HG03025 (cell line): ENCODE results near the gene TADA2A.
"Not testable (repeated sequence)": the region's sequence is repeated elsewhere in the genome, so short reads cannot be mapped to it uniquely, and the experiment has no call there.

ENCODE experiments used
- ATAC-seq: cut with Tn5 transposase; IDR thresholded peaks from one replicate; pipeline ENCODE4 v1.9.1; 2021; ENCODE audit warnings: mild to moderate bottlenecking, moderate library complexity; ENCODE audit not compliant: unreplicated experiment, low FRiP score

The TADA2A gene

DNA sequence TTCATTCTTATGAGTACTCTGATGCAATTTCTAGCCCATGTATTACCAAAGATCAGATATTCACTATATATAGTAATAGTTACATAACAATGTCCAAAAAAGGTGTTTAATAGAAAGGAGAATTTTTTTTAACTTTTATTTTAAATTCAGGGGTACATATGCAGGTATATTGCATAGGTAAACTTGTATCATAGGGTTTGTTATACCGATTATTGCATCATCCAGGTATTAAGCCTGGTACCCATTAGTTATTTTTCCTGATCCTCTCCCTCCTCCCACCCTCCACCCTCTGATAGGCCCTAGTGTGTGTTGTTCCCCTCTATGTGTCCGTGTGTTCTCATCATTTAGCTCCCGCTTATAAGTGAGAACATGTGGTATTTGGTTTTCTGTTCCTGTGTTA lies 51.1 kb downstream of the TADA2A start:
- ATAC-seq: not testable (repeated sequence)

DNA sequence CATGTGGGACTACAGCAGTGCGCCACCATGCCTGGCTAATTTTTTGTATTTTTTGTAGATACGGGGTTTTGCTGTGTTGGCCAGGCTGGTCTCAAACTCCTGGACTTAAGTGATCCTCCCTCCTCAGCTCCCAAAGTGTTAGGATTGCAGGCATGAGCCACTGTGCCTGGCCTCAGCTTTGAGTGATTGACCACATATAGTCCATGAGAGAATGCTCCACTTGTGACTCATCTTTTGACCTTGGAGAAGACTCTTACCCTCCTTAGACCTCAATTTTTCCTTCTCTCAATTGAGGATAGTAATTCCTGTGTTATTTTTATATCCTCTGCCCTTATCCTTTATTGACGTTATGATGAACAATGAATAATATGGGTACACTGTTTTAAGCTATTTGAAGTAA lies 52.1 kb downstream of the TADA2A start:
- no peak for ATAC-seq

DNA sequence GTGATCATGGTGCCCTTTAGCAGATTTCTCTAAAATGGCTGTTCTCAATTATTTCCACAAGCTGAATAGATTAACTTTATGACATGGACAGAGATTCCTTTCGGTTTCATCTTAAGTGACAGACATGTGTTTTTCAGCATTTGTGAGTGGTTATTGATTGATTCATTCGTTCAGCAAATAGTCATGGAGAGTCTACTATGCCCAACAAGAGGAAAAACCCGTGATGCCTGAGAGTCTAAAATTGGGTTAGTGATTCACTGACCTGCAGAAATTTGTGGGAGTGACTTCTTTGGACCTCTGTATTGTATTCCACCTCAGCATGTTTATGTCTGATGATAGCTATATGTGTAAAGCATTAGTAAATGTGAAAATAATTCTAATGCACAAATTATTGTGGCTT lies 55.0 kb downstream of the TADA2A start:
- no peak for ATAC-seq

DNA sequence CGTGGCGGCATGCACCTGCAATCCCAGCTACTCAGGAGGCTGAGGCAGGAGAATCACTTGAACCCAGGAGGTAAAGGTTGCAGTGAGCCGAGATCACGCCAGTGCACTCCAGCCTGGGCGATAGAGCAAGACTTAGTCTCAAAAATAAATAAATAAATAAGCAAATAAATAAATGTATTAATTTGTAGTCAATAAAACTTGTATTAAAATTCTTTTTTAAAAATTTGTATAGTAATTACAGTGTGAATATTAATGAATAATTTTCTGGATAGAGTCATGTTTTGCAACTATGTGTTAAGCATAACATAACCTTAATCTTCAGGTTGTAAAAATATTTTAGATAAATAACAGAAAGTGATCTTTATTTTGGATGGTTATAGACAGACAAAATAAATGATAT lies 55.8 kb downstream of the TADA2A start:
- ATAC-seq: no peak

DNA sequence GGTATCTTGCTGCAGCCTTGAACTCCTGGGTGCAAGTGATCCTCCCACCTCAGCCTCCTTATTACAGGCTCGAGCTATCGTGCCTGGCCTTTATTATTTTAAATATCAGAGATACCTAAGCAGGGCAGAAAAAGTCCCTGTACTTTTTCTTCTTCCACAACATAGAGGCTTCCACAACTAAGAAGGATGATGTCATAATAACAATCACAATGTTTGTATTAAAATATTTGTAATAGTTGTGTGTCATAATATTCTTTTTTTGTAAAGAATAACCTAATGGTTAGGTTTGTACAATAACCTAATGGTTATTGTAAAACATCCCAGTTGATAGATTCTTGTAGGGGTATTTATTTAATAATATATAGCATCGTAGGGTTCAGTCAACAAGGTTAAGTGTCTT lies 56.4 kb downstream of the TADA2A start:
- no peak for ATAC-seq

DNA sequence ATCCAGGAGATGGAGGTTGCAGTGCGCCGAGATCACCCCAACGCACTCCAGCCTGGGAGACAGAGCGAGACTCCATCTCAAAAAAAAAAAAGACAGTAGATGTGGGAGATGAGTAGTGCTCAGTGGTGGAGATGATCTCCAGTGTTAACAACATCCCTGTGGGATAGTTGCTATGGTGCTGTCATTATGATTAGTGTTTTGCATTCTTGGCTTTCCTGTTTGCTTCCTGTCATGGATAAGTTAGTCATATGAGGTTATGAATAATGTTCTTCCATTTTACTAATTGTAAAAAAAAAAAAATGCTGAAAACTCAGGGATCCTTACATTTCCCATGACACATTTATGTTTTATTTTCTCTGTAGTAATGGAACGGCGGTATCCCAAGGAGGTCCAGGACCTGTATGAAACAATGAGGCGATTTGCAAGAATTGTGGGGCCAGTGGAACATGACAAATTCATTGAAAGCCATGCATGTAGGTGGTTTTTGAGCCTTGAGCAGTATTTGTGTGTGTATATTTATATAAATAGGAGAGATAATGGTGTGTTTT lies 58.5 kb downstream of the TADA2A start:
- ATAC-seq: no peak

DNA sequence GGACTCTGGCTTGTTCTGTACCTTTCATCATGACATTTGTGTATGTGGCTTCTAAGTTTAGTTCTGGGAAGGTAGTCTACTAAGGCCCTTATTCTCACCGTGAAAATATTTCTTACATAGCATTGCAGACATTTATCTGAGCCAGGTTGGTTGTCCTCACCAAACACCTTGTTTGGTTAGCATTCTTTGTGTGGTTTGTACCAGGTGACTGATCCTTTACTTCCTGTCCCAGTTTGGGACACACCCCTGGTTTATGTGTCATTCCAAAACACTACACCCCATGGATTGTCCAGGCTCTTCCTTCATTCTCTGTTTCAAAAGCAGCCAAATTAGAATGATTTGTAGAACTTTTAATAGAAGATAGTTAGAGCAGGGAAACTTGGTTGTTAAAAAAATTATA lies 59.8 kb downstream of the TADA2A start:
- ATAC-seq: no peak

DNA sequence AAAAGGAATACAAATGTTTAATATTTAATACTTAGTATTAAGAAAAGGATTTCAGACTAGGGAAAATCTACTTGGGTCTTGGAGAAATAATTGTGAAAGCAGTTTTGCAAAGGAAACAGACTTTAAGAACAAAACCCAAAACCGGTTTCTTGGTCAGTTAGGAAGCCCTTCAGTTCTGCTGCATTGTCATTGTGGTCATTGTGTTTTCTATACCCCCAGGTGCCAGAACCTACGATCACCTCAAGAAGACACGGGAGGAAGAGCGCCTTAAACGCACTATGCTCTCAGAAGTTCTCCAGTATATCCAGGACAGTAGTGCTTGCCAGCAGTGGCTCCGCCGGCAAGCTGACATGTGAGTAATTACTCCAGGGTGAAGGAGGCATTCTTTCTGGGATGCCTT lies 63.5 kb downstream of the TADA2A start:
- no peak for ATAC-seq

DNA sequence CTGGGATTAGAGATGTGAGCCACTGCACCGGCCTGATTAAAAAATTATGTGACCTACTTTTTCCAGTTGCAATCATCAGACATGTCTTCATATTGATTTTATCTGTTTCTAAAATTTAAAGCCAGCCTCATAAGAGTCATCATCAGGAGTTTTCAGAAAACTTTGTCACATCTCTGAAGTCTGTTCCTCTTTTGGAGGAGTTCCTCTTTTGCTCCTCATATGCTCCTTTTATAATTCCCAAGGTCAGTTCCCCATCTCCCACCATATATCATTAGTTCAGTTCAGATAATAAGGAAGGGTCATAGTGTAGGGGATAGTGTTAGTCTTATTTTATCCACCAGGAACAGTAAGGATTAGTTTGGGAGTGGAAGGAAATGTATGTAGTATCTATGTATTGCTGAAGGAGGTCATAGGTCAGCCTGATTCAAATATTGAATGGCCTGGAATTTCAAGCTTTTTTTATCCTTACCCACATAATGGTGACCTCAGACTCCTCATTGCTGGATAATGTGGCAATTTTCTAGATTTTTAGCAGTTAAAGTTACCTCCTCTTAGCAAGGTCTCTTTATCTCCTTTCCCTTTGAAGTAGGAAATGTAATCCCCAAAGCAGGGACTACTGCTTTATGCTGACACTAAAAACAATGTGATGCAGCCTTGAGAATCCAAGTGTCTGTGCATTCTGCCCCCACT lies 69.2 kb downstream of the TADA2A start:
- ATAC-seq: no peak

DNA sequence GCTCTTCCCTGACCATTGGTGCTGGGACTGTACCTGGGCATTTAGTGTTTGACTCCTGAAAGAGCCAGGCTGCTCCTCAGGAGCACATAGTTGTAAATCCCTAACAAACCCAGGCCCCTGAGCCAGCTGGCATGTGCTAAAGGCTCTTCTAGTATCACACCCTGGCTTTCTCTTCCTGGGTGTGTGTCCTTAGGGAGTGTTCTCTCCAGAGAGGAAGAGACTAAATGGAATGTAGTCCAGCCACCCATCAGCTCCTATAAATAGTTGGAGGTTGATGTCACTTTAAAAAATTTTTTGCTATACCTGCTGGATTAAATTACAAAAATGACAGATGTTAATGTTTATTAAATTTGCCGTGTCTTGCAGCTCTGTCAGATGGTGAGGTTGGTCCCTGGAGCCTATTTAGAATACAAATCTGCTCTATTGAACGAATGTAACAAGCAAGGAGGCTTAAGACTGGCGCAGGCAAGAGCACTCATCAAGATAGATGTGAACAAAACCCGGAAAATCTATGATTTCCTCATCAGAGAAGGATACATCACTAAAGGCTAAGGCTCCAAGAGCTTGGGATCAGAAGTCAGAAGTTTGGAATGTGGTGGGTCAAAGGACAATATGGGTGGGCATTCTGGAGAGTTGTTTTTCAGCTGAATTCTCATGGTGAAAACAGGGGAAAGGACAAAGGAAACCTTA lies 69.9 kb downstream of the TADA2A start:
- ATAC-seq: no peak

DNA sequence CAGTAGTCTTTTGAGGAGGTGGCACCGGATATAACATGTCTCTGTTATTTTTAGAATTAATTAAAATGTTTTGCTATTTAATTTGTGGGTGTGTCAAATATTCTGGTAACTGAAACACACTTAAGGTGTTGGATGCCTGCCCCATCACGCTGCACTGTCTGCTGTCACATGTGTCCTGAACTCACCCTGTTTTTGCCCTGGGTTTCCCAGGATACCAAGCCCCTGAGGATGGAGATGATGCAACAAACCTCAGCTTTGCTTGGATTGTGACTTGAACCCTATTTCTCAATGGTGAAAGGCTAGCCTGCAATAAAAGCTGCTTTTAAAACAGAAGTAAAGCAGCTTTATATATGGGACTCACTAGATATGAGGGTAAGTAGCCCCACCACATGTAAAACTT lies 71.5 kb downstream of the TADA2A start:
- ATAC-seq: no peak

DNA sequence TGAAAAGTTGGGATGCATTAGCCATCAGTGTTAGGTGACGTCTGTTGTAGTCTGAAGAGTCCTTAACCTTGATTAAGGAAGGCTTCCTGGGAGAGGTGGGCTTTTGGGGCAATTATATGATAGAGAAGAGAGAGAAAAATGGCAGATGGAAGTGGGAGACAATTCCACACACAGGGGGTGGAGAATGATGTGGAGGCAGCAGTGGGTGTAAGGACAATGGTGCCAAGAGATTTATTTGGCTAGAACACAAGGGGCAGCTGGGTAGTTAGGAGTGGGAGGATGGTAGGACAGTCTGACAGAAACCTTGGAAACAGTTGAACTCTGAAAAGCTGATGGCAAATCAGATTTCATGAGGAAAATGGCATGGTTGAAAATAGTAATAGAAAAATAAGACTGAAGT lies 72.3 kb downstream of the TADA2A start:
- ATAC-seq: no peak

DNA sequence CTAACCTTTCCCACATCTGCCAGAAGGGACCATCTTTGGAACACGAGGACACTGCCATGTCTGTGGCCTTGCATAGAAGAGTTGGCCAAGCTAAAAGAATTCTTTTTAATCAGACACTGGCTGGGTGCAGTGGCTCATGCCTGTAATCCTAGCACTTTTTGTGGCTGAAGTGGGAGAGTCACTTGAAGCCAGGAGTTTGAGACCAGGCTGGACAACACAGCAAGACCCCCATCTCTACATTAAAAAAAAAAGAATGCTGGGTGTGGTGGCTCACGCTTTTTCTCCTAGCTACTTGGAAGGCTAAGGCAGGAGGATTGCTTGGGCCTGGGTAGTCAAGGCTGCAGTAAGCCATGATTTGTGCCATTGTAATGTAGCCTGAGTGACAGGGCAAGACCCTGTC lies 73.7 kb downstream of the TADA2A start:
- ATAC-seq: no peak

DNA sequence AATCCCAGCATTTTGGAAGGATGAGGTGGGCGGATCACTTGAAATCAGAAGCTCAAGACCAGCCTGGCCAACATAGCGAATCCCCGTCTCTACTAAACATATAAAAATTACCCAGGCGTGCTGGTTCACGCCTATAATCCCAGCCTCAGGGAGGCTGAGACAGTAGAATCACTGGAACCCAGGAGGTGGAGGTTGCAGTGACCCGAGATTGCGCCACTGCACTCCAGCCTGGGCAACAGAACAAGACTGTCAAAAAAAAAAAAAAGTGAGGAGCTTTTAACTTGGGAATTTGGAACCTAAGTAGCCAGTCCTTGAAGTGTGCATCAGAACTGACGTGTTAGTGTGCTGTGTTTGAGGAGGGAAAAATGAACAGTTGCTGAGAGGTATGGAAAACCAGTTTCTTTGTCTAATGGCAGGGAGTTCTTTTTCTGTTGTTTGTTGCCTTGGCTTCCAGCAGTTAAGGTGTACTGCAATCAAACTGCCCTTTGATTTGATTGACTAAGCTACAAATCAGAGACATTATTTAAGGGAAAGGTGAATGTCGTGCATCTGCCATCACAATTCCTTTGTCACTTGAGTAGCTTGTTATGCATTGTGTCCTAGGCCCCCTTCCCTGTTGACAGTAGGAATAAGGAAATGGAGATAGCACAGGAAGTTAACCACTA lies 74.4 kb downstream of the TADA2A start:
- no peak for ATAC-seq

DNA sequence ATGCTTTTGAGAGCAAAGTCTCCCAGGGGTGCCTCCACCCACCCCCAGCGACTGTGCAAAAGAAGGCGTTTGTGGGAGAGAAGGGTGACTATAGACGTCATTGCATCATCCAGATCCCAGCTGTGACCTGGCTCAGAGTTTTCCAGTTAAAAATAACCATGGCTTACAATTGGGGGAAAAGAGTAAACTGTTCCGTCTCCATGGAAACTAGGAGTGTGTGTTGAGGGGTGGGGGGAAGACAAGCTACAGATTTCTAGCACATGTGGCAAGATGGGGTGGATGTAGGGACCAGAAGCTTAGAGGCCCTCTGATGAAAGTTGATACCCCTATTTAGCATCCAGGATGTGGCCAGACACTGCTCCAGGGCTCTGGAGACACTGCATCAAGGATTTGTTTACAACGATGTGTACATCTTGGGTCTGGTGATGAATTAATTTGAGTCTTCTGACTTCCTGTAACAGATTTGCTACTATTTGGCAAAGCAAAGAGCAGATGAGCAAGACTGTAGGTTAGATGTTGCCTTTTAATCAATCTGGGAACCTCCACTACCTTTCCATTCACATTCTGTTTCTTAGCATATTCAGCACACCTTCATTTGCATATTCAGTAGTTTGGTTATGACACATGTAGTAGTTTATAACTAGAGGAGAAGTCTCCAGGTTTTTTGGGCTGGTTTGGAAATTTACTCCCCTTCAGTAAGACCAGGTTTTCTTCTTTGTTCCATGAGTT lies 76.8 kb downstream of the TADA2A start:
- no peak for ATAC-seq

DNA sequence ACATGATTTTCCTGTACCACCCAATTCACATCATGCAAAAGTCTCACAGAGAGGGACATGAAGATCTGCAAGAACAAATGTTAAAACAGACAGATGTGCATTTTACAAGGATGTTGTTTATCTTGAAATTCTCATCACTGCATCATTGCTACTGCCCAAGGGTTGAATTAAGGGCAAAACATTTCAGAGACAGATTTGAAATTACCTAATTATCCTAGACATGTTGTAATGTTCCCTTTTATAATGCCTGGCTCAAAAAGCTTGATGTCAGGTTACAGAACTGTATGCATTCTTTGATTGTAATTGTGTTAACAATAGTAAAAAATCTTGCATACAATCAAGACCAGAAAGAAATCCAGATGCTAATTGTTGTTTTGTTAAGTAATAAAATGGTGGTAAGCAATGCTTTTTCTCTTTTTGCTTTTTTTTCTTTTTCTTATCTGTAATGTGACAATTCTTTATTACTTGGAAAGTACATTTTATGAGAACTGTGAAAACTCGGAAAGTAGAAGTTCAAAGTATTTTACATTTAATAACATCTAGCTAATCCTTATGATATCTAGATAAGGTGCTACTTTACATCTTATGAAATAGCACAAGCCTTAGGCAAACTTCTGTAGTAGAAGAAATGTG lies 79.4 kb downstream of the TADA2A start:
- ATAC-seq: no peak

DNA sequence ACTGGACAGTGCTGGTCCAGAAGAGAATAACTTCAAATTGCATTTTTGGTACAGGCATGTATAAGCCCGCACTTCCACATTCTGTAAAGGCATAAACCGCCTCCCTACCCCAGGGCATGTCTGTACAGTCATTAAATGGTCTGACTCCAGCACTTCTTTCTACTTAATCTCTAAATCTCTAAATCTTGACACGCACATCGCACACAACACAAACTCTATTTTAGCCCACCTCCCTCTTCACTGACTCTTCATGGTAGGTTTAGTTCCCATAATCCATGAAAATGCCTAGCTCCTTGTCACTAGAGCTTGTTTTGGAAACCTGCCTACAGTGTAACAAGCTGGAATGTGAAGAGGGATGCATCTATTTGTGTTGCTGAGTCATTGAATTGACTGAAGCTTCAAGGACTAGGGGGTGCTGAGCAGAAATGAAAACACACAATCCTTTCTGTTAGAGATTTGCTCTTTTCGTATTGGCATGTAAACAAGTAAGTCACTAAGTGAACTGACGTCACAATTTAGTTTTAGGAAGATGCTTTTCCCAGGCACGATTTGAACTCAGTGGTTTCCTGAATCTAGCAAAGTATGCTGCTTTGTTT lies 81.4 kb downstream of the TADA2A start:
- no peak for ATAC-seq

DNA sequence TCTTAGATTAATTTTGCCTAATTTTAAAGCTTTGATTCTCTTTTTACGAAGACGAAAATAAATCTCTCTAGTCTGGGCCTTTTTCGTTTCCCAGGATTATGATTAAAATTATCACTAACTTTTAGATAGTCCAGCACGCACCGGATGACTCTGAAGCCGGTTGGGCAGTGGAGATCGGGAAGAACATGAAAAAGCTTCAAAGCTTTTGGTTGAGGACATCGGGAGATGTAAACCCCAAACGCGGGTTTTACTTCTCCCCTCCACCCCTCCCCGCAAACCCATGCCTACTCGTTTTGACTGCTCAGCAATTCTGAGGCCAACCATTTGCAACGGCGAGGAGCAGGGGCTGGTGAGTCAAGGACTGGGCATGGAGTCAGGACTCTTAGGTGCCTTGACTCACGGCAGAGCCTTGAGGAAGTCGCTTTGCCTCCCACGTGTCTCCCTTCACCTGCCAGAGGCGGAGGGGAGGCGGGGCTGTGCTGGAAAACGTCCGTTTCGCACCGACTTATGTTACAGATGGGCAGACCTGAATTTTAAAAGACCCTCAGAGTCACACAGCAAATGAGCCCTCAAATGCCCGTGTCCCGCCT lies 82.0 kb downstream of the TADA2A start:
- peak; percentile 20 for ATAC-seq

DNA sequence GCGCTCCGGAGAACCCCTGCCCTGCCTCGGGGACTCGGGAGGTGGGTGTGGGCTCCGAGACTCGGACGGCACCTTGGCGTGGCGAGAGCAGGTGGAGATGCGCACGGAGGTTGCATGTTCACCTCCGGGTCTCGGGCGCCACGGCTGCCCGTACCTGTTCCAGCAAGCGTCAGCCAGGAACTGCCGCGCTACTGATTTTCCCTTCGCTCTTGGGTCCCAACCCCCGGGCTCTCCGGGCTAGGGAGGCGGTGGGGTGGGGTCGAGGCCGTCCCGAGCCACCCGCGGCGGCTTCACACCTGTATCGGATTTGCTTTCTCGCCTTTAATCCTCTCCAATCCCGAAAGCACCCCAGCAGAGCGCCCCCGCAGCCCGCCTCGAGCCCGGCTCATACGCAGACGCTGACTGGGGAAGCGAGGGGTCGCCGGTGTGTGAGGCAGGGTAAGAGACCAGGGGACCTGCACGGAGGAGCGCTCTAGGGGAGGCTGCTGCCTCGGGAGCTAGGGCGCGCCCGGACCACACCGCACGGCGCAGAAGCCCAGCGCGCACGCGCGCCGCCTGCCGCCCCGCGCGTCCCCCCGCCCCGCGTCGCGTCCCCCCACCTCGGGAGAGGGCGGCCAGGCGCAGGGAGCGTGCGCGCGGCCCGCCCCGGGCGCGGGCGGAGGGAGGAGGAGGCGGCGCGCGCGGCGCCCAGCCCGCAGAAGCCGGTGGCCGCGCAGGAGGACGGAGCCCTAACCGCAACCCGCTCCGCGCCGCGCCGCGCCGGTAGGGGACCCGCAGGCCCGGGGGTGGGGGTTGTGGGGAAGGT lies 82.7 kb downstream of the TADA2A start, which contains the start of gene DUSP14:
Gene DUSP14, plus strand, starts transcription at position 695 of the 805 bp plus-strand sequence. CDS start 22,382 bp downstream, outside the sequence.
- peak; percentile 55 for ATAC-seq
